DLD1 (cell line): ENCODE measurements around the gene SIK1.
"Not testable (repeated sequence)": the region's sequence is repeated elsewhere in the genome, so short reads cannot be mapped to it uniquely, and the experiment has no call there.

Experiments
- in situ Hi-C: cut with HindIII; loops from 2 replicates; pipeline ENCODE4 v1.10.0; 2017; ENCODE audit warnings: low sequenced_read_pairs

SIK1 gene

GRCh38 chr21:43398000-43398399 lies 28.9 kb downstream of the SIK1 start:
- in situ Hi-C loops: not testable (repeated sequence)

- in situ Hi-C loops: not testable (repeated sequence)
These were observed 29.5 kb downstream of the SIK1 start for GRCh38 chr21:43397439-43397808.

- in situ Hi-C loops: not testable (repeated sequence)
These were observed 30.0 kb downstream of the SIK1 start for GRCh38 chr21:43396788-43397438.

- in situ Hi-C loops: not testable (repeated sequence)
These were observed 43.6 kb downstream of the SIK1 start for GRCh38 chr21:43383351-43383750.

- in situ Hi-C loops: not testable (repeated sequence)
These were observed 44.0 kb downstream of the SIK1 start for GRCh38 chr21:43382902-43383301.

- in situ Hi-C loops: not testable (repeated sequence)
These were observed 45.9 kb downstream of the SIK1 start for GRCh38 chr21:43380852-43381533.

GRCh38 chr21:43380337-43380736 lies 46.6 kb downstream of the SIK1 start:
- in situ Hi-C loops: not testable (repeated sequence)

- in situ Hi-C loops: not testable (repeated sequence)
These were observed 47.3 kb downstream of the SIK1 start for GRCh38 chr21:43379626-43380122.

- in situ Hi-C loops: no loop called here
These were observed 50.5 kb downstream of the SIK1 start for GRCh38 chr21:43376478-43376882.

GRCh38 chr21:43375837-43376477 lies 51.0 kb downstream of the SIK1 start:
- in situ Hi-C loops: no loop called here

GRCh38 chr21:43375006-43375836 lies 51.7 kb downstream of the SIK1 start:
- in situ Hi-C loops: no loop called here

- in situ Hi-C loops: no loop called here
These were observed 52.6 kb downstream of the SIK1 start for GRCh38 chr21:43374228-43374885.

GRCh38 chr21:43373362-43374227 lies 53.3 kb downstream of the SIK1 start:
- in situ Hi-C loops: no loop called here

- in situ Hi-C loops: no loop called here
These were observed 54.1 kb downstream of the SIK1 start for GRCh38 chr21:43372663-43373361.

- in situ Hi-C loops: no loop called here
These were observed 55.1 kb downstream of the SIK1 start for GRCh38 chr21:43371786-43372185.

- in situ Hi-C loops: no loop called here
These were observed 55.9 kb downstream of the SIK1 start for GRCh38 chr21:43370888-43371570.

GRCh38 chr21:43370091-43370658 lies 56.8 kb downstream of the SIK1 start:
- in situ Hi-C loops: no loop called here

GRCh38 chr21:43369596-43370090 lies 57.3 kb downstream of the SIK1 start:
- in situ Hi-C loops: no loop called here
